GM23338 (cell line): ENCODE data around the gene COA8. TPM values are rescaled to one million over a fixed set of nuclear protein-coding genes. Genes with fewer than 3 reads are reported as not detected.
A peak's percentile ranks its signal among the peaks of the same experiment; 100 is the strongest.

ENCODE experiments used
- ATAC-seq: fragments of 200-7000 bp; cut with Tn5 transposase; 3 replicates; pipeline ENCODE4 v1.9.1; 2020
- DNase-seq: peaks from one replicate; pipeline ENCODE4 v3.0.0-alpha.2; 2015; ENCODE audit warnings: low spot score
- H2AFZ ChIP-seq: fragments of 200-600 bp; sonication (generic); 2 replicates; pipeline ENCODE4 v1.8.0; 2016; ENCODE audit warnings: antibody characterized with exemption, mild to moderate bottlenecking, moderate library complexity
- H3F3A ChIP-seq: fragments of 200-600 bp; sonication (generic); replicated peaks from 2 replicates; pipeline ENCODE4 v1.8.0; 2017; ENCODE audit warnings: antibody characterized with exemption, mixed run types, low read depth
- H3K27ac ChIP-seq: fragments of 200-600 bp; sonication (generic); 2 replicates; pipeline ENCODE4 v1.6.1; 2016; ENCODE audit warnings: low read depth
- H3K27me3 ChIP-seq: fragments of 200-600 bp; sonication (generic); 2 replicates; pipeline ENCODE4 v1.8.0; 2016; ENCODE audit warnings: mild to moderate bottlenecking, mixed run types, moderate library complexity; ENCODE audit not compliant: insufficient read depth
- H3K36me3 ChIP-seq: fragments of 200-600 bp; sonication (generic); 2 replicates; pipeline ENCODE4 v1.8.0; 2016; ENCODE audit warnings: mild to moderate bottlenecking; ENCODE audit not compliant: insufficient read depth
- H3K4me1 ChIP-seq: fragments of 200-600 bp; sonication (generic); 2 replicates; pipeline ENCODE4 v1.8.0; 2016; ENCODE audit warnings: mild to moderate bottlenecking, moderate library complexity; ENCODE audit not compliant: insufficient read depth
- H3K4me2 ChIP-seq: fragments of 200-600 bp; sonication (generic); 2 replicates; pipeline ENCODE4 v1.7.1; 2017; ENCODE audit warnings: mixed run types
- H3K4me3 ChIP-seq: fragments of 200-600 bp; sonication (generic); 2 replicates; pipeline ENCODE4 v1.6.1; 2016; ENCODE audit warnings: mixed run types
- H3K79me2 ChIP-seq: fragments of 200-600 bp; sonication (generic); replicated peaks from 2 replicates; pipeline ENCODE4 v1.8.0; 2017; ENCODE audit warnings: mild to moderate bottlenecking; ENCODE audit not compliant: insufficient read depth
- H3K9me2 ChIP-seq: fragments of 200-600 bp; sonication (generic); 2 replicates; pipeline ENCODE4 v1.8.0; 2017; ENCODE audit not compliant: insufficient read depth
- H4K20me1 ChIP-seq: fragments of 200-600 bp; sonication (generic); replicated peaks from 2 replicates; pipeline ENCODE4 v1.8.0; 2017; ENCODE audit warnings: mild to moderate bottlenecking; ENCODE audit not compliant: insufficient read depth
- H3K27ac Mint-ChIP-seq: 2 replicates; pipeline ENCODE4 v1.8.0; 2020; ENCODE audit warnings: inconsistent platforms, mild to moderate bottlenecking, moderate library complexity, mixed read lengths
- H3K27me3 Mint-ChIP-seq: 3 replicates; pipeline ENCODE4 v1.8.0; 2022; ENCODE audit warnings: low read depth, mild to moderate bottlenecking, moderate library complexity, mixed read lengths, inconsistent platforms; ENCODE audit not compliant: insufficient read depth, poor library complexity
- H3K36me3 Mint-ChIP-seq: 3 replicates; pipeline ENCODE4 v1.8.0; 2021; ENCODE audit warnings: low read depth, mild to moderate bottlenecking, inconsistent platforms, moderate library complexity, mixed read lengths
- H3K4me1 Mint-ChIP-seq: 3 replicates; pipeline ENCODE4 v1.8.0; 2020; ENCODE audit warnings: mild to moderate bottlenecking, inconsistent platforms, mixed read lengths
- H3K4me3 Mint-ChIP-seq: 3 replicates; pipeline ENCODE4 v1.8.0; 2021; ENCODE audit warnings: moderate library complexity, mild to moderate bottlenecking, inconsistent platforms, mixed read lengths
- H3K9me3 Mint-ChIP-seq: 3 replicates; pipeline ENCODE4 v1.8.0; 2020; ENCODE audit warnings: moderate library complexity, mild to moderate bottlenecking, inconsistent platforms, mixed read lengths
- CREB1 ChIP-seq: fragments of 250-450 bp; sonication (Bioruptor Pico); IDR thresholded peaks from 2 replicates; pipeline ENCODE4 v1.5.0; 2020; ENCODE audit warnings: low read depth, mild to moderate bottlenecking, moderate library complexity
- JUNB ChIP-seq: IDR thresholded peaks from one replicate; pipeline ENCODE4 v1.6.1; 2016; ENCODE audit warnings: antibody characterized with exemption; ENCODE audit not compliant: unreplicated experiment
- NANOG ChIP-seq: IDR thresholded peaks from 2 replicates; pipeline ENCODE4 v1.6.1; 2016; ENCODE audit warnings: antibody characterized with exemption, borderline replicate concordance
- POLR2AphosphoS5 ChIP-seq: IDR thresholded peaks from 2 replicates; pipeline ENCODE4 v1.6.1; 2016; ENCODE audit warnings: antibody characterized with exemption, low read depth
- REST ChIP-seq: IDR thresholded peaks from one replicate; pipeline ENCODE4 v1.6.1; 2018; ENCODE audit warnings: antibody characterized with exemption; ENCODE audit not compliant: unreplicated experiment
- STAT1 ChIP-seq: IDR thresholded peaks from one replicate; pipeline ENCODE4 v1.6.1; 2016; ENCODE audit warnings: antibody characterized with exemption; ENCODE audit not compliant: unreplicated experiment
- ZNF462 ChIP-seq: fragments of 250-450 bp; sonication (Bioruptor Pico); IDR thresholded peaks from 2 replicates; pipeline ENCODE4 v1.5.0; 2020; ENCODE audit warnings: mild to moderate bottlenecking, moderate library complexity
- polyA plus RNA-seq: library from polyadenylated mRNA; unstranded; fragments of >200 nt; fragmentation: Nextera tagmentation; extraction: Ambion mirVana; gene quantifications from 2 replicates; pipeline ENCODE4 v1.2.1, GENCODE V29; 2016
- total RNA-seq: library from RNA; depleted of rRNA; stranded (reverse); fragments of >200 nt; shearing (Covaris generic); gene quantifications from 2 replicates; pipeline ENCODE4 v1.2.3, GENCODE V29; 2014

The COA8 gene
- total and polyA plus RNA-seq, 2 experiments from 2014 or later = 61.3 to 130 TPM

GRCh38 chr14:103634156-103634555, 71.4 kb downstream of the COA8 start:
- Histone ChIP-seq H3K4me3 (no peak overlapping the region), H3K27me3 (no peaks in the 10 kb centered on the region), H3K9me2 (no peaks in the 10 kb centered on the region), H3F3A (0 out of 2 replicates have a peak, but pooled peaks cover 4% of the 10 kb centered on the region), H3K36me3 (peaks cover 5% of the 10 kb centered on the region; the same call in 1 of the 2 replicates), H3K4me1 (peaks cover 15% of the 10 kb centered on the region), H4K20me1 (peaks cover 81% of the 10 kb centered on the region), H3K79me2 (peaks cover 97% of the 10 kb centered on the region), H3K4me2 (no peak overlapping the region), H2AFZ (no peak overlapping the region), H3K27ac (no peak overlapping the region)
- Mint-ChIP-seq H3K27ac (peak overlapping the region; percentile 39; the same call in 1 of the 2 replicates), H3K27me3 (peaks cover 5% of the 10 kb centered on the region), H3K4me3 (no peak overlapping the region), H3K4me1 (peaks cover 22% of the 10 kb centered on the region), H3K36me3 (peaks cover 21% of the 10 kb centered on the region), H3K9me3 (no peaks in the 10 kb centered on the region)
- ATAC-seq (no peak), DNase-seq (no peak)
- TF ChIP-seq ZNF462 (CRISPR knock-in tag) = no peak

GRCh38 chr14:103638594-103638993, 75.8 kb downstream of the COA8 start:
- no peak overlapping the region for H3K4me3 Mint-ChIP-seq
- peaks cover 5% of the 10 kb centered on the region for H3K4me1 Mint-ChIP-seq
- Histone ChIP-seq H2AFZ (no peak overlapping the region), H3F3A (0 out of 2 replicates have a peak, but pooled peaks cover 4% of the 10 kb centered on the region), H3K4me2 (no peak overlapping the region), H3K4me1 (no peaks in the 10 kb centered on the region), H3K27ac (no peak overlapping the region), H3K4me3 (no peak overlapping the region), H3K79me2 (peaks cover 100% of the 10 kb centered on the region), H3K9me2 (no peaks in the 10 kb centered on the region), H3K36me3 (peaks cover 5% of the 10 kb centered on the region; the same call in 1 of the 2 replicates), H4K20me1 (peaks cover 66% of the 10 kb centered on the region), H3K27me3 (no peaks in the 10 kb centered on the region)
- DNase-seq = no peak
- ATAC-seq = no peak
- H3K27me3 Mint-ChIP-seq = peaks cover 2% of the 10 kb centered on the region
- H3K9me3 Mint-ChIP-seq = no peaks in the 10 kb centered on the region
- H3K27ac Mint-ChIP-seq = peak overlapping the region; percentile 49; the same call in 1 of the 2 replicates
- peaks cover 14% of the 10 kb centered on the region; the same call in 2 of the 3 replicates for H3K36me3 Mint-ChIP-seq
- no peak for TF ChIP-seq REST
- no peak for TF ChIP-seq NANOG
- no peak for TF ChIP-seq JUNB
- TF ChIP-seq CREB1 (CRISPR knock-in tag) = no peak
- no peak for TF ChIP-seq POLR2AphosphoS5
- TF ChIP-seq STAT1 = no peak
